Inferior parietal cortex (tissue), 1 donor: ENCODE data around the gene KLKB1.
"Not testable (repeated sequence)": the region's sequence is repeated elsewhere in the genome, so short reads cannot be mapped to it uniquely, and the experiment has no call there.

ENCODE experiments used
- DNase-seq: peaks from one replicate; pipeline ENCODE4 v3.0.0-alpha.2; 2016; ENCODE audit errors: extremely low spot score

KLKB1 gene

DNA sequence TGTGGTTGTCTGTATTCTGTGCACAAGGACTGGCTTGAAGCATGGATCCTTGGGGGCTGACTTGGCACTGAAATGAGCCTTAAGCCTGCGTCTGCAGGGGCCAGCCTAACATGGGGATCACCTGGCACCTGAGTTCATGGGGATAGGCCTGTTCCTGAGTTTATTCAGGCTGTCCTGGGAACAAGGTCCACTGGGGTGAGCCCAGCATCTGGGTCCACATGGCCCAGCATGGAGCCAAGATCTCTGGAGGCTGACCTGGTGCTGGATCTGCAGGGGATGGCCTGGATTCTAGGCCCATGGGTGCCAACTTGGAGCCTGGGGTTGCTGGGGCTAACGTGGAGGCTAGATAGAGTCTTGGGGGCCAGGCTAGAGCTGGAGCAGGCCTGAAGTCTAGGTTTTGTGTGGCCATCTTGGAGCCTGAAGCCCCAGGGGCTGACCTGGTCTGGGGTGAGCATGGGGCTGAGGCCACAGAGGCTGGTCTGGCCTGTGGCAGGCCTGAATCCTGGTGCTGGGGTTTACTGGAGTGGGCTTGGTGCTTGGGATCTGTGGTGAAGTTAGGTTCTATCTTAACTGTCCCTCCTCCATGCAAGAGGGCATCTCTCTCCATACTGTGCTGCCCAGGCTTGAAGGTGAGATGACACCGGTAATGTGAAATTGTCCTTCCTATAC, 652 bp upstream of the KLKB1 start:
- no peak for DNase-seq

DNA sequence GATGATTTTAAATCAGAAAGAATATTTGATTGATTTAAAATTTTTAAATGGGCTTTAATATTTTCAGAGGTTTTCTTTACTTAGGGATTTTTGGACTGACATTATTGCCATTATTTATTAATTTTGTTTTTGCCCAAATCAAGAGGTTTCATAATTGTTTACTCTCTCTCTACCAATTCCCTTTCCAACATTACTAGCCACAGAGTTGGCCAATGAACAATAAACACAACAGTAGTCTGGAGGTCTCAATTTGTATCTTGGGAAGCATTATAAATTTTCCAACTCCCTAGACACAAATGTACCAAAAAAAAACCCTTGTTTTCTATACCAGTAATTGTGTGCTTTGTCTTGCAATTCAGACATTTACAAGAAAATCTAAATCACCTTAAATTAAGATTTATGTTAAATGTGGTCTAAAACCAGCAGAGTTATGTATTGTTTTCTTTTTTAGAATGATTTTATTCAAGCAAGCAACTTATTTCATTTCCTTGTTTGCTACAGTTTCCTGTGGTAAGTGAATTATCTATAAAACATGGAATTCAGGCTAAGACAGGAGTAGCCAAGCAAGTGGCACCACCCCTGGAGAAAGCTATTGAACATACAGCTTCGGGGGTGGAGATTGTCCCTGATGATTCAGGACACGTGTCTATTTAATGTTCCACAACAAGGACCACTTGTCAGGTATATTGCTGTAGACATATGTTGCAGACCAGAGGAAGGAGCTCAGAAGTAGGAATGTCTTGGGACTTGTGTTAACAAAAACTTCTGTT, 622 bp downstream of the KLKB1 start:
- DNase-seq, result no peak

- DNase-seq, result no peak
Measured at GRCh38 chr4:186228514-186228894, 1.2 kb downstream of the KLKB1 start.

DNA sequence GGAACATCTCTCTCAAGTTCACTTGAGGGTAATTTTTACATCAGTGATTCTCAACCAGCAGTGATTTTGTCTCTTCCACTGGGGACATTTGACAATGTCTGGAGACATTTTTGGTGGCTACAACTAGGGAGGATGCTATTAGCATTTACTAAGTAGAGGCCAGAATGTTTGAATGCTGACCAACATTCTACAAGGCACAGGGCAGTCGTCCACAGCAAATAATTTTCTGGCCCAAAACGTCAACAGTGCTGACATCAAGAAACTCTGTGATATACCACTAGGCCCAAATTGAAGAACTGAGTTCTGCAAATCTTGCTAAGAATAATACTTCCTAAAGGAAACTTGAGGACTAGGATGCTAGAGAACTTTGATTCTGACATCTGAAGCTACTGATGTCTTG, 7.1 kb downstream of the KLKB1 start:
- DNase-seq, result no peak

DNA sequence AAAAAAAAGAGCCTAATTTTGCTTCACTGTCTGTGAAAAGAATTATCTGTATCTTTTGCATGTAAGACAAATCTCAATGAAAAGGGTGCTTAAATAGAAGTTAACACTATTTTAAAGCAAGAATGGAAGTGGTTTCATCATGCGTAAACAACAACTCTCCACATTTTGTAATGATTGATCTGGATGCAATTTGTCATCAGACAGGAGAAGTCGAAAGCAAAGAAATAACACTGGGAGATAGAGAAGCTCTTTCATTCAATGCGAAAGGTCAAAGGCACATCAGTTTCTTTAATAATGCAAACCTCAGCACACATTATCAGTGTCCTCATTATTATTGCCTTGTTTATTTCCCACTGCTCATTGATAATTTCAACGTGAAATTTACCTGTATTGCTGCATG, 8.8 kb downstream of the KLKB1 start:
- no peak for DNase-seq

DNA sequence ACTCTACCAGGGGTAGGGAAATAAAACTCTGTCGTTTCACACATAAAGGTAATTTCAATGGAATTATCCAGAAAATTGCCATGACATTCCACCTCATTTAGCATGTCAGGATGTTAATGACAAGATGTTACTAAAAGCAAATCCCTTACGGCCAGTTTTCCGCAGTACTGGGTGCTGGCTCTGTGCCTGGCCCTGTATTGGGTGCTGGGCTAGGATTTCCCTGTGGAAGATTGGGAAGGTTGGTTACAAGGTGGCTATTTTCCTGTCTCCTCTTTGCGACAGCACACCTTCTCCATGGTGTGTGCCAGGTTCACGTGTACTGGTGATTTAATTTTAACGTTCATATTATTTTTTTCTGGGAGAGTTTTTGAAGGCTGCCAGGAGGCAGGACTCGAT, 13.1 kb downstream of the KLKB1 start:
- DNase-seq, result no peak

DNA sequence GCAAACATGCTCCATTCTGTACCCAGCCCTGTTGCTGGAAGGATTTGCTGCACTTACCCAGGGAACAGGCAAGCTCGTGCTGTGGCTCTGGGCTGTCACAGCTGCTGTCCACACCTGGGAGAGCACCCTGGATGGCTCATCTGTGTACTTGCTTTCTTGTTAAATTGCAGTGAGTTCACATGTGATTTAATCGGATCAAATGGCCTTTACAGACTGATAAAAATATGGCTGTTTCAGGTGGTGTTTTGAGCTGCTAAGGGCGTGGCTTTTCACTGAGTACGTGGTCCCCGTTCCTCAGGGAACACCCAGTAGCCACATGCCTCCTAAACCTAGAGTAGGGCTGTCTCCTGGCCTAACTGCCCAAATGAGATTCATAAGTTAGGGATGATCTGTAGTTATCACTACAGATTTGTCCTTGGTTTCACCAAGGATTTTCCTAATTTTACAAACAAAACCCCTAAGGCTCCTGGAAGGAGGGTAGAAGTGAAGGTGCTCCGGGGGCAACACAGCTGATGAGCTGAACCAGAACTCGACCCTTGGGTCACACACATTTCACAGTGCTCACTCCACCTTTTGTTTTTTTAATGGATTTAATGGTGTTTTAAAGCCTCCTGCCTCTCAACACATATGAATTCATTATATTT, 13.7 kb downstream of the KLKB1 start:
- no peak for DNase-seq

DNA sequence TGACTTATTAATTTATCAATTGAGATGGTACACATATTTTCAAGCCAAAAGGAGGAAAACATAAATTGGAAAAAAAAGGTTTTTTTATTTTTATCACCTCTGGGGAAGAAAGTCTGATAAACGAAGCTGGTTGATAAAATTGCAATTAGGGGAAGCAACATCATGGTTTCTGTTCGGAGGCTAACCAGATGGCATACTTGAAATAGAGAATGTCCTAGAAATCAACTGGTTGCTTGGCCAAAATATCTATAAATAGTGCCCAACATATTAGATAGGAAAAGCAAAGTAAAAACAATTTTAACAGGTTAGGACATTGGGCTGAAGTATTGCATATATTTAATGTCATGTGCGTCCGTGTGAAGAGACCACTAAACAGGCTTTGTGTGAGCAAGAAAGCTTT, 14.3 kb downstream of the KLKB1 start:
- no peak for DNase-seq

- DNase-seq, result not testable (repeated sequence)
Measured at GRCh38 chr4:186242031-186242430, 14.7 kb downstream of the KLKB1 start.

DNA sequence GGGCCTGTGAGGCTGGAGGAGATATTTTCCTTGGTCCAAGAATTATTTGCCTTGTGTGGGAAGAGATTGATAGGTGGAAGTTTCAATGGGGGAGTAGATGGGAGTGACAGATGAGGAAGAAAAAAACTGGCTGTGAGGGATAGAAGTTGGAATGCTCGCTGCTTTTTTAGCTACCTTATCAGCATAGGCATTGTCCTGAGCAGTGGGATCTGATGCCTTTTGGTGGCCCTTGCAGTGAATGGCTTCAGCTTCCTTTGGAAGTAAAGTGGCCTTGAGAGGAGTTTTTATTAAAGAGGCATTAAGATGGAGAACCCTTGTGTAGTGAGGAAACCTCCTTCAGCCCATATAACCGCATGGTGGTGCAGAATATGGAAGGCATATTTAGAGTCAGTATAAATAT, 16.0 kb downstream of the KLKB1 start:
- DNase-seq, result no peak

DNA sequence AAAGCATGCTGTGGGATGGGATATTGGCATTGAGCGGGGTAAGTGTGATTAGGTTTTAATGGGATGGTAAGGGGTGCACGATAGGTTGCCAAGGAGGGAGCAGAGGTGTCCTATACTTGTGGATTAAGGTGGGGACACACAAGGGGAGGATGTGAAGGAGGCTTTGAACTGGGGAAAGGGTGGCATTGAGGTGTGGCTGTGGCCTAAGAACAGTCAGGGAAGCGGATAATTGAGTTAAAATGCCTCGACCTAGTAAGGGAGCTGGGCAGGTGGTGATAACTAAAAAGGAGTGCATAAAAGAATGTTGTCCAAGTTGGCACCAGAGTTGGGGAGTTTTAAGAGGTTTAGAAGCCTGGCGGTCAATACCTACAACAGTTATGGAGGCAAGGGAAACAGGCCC, 17.5 kb downstream of the KLKB1 start:
- DNase-seq, result no peak

DNA sequence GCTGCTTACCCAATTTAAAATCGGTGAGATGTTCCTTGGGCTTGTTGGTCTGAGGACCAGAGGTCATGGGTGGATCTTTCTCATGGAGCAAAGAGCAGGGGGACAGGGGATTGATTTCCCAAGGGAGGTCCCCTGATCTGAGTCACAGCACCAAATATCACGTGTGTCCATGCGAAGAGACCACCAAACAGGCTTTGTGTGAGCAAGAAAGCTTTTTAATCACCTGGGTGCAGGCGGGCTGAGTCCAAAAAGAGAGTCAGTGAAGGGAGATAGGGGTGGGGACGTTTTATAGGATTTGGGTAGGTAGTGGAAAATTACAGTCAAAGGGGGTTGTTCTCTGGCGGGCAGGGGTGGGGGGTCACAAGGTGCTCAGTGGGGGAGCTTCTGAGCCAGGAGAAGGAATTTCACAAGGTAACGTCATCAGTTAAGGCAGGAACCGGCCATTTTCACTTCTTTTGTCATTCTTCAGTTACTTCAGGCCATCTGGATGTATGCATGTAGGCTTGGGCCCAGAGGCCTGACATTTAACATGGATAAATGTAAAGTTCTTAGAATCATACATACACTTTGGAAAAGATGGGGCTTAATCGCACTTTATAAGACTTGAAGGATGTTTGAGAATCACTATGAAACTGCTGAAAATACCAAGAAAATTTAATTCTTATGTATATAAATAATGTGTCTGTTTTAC, 19.9 kb downstream of the KLKB1 start:
- not testable (repeated sequence) for DNase-seq

DNA sequence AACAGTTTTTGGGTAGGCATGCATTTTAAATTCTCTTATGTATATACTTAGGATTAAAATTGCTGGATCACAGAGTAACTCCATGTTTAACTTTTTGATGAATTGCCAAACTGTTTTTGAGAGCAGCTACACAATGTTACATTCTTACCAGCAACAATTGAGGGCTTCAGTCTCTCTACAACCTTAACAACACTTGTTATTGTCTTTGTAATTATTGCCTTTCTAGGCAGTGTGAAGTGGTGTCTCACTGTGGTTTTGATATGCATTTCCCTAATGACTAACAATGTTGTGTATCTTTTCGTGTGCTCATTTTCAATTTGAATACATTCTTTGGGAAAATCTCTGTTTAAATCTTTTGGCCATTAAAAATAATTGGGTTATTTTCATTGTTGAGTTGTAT, 21.3 kb downstream of the KLKB1 start:
- peak; percentile 13 for DNase-seq

- DNase-seq, result no peak
Measured at GRCh38 chr4:186249785-186250754, 22.8 kb downstream of the KLKB1 start.

GRCh38 chr4:186250760-186251159, 23.5 kb downstream of the KLKB1 start:
- no peak for DNase-seq

GRCh38 chr4:186255122-186255521, 27.8 kb downstream of the KLKB1 start:
- no peak for DNase-seq

DNA sequence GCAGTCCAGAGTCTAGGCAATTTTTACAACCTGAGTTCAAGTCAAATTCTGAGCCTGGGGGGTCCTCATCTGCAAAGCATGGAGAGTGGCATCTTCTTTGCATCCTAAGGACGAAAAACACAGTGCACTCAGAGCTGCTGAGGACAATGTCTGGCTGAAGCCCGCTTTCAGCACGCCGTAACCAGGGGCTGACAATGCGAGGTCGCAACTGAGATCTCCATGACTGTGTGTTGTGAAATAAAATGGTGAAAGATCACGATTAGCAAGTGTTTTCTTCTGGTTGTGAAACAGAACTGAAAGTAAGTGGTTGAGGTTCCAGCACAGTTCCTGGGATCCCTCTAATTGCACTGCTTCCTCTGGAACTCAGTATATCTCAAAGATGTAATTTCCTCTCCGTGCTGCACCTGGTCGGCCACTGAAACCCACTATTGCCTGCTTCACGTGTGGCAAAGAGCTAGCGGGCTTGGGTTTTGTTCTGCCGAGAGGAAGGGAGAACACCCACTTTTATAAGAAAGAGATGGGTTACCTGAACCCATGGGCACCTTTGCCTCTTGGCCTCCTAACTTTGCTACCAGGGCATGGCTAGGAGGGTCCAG, 31.0 kb downstream of the KLKB1 start:
- DNase-seq, result no peak

DNA sequence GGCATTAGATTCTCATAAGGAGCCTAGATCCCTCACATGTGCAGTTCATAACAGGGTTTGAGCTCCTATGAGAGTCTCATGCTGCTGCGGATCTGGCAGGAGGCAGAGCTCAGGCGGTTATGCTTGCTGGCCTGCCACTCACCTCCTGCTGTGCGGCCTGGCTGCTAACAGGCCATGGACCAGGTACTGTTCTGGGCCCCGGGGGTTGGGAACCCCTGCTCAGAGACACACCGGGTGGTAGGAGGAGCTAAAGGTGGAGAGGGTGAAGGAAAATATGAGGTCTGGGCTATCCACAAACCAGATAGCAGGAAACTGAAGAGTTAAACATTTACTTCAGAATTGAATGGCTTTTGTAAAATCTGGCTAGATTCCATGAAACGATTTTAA, 32.8 kb downstream of the KLKB1 start:
- no peak for DNase-seq

- DNase-seq, result no peak
Measured at GRCh38 chr4:186260504-186261448, 33.5 kb downstream of the KLKB1 start.

DNA sequence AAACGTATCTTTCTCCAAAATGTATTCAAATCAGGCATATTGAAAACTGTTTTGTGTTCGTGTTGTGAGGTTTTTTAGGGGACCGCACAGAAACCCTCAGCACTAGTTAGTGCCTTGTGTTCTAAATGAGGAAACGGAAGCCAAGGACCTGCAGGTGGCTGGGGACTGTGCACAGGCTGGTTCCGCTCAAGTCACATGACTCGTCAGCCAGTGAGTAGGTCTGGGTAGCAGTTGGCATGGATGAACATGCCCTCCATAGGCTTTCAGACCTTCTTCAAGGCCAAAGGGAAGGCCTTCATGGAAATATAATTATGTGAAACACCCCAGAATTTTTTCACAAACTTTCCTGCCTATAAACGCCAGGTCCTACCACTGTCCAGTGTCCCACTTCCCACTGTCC, 37.4 kb downstream of the KLKB1 start:
- DNase-seq, result no peak
